WTC11 (cell line): Measurements from ENCODE around the gene SPTB. TPM values are rescaled to one million over a fixed set of nuclear protein-coding genes. Genes with fewer than 3 reads are reported as not detected.

Experiments used
- ATAC-seq: fragments of 200-7000 bp; cut with Tn5 transposase; 2 replicates; pipeline ENCODE4 v1.10.0; 2021; ENCODE audit warnings: mild to moderate bottlenecking, moderate library complexity
- CTCF ChIA-PET: fragments of 300-600 bp; sonication (Branson Sonifier 250); formaldehyde crosslinking; loops from one replicate; lab custom pipeline; 2021; ENCODE audit warnings: antibody characterized with exemption; lab: Charles Lee
- POLR2A ChIA-PET: fragments of 350-600 bp; sonication (Branson Sonifier 250); formaldehyde crosslinking; loops from one replicate; lab custom pipeline; 2021; ENCODE audit warnings: antibody characterized with exemption; lab: Charles Lee
- DNase-seq: peaks from one replicate; pipeline ENCODE4 v3.0.0; 2021; ENCODE audit warnings: low spot score
- H3K27ac Mint-ChIP-seq: 2 replicates; pipeline ENCODE4 v1.8.0; 2021; ENCODE audit warnings: mixed read lengths
- H3K27me3 Mint-ChIP-seq: 2 replicates; pipeline ENCODE4 v1.8.0; 2021; ENCODE audit warnings: low read depth, mild to moderate bottlenecking, moderate library complexity, mixed read lengths
- H3K36me3 Mint-ChIP-seq: 2 replicates; pipeline ENCODE4 v1.8.0; 2021; ENCODE audit warnings: mixed read lengths
- H3K4me1 Mint-ChIP-seq: 2 replicates; pipeline ENCODE4 v1.8.0; 2022; ENCODE audit warnings: mixed read lengths
- H3K4me3 Mint-ChIP-seq: 2 replicates; pipeline ENCODE4 v1.8.0; 2021; ENCODE audit warnings: mild to moderate bottlenecking, moderate library complexity, mixed read lengths
- H3K9me3 Mint-ChIP-seq: 2 replicates; pipeline ENCODE4 v1.8.0; 2021; ENCODE audit warnings: mixed read lengths
- FOXK1 ChIP-seq: sonication (generic); formaldehyde crosslinking; IDR thresholded peaks from 2 replicates; pipeline ENCODE4 v1.8.0; 2022; ENCODE audit warnings: mild to moderate bottlenecking, moderate library complexity, missing genetic modification reagents
- HMGA2 ChIP-seq: fragments of 250-450 bp; sonication (Bioruptor Pico); IDR thresholded peaks from 2 replicates; pipeline ENCODE4 v1.4.0; 2021; ENCODE audit warnings: mild to moderate bottlenecking, moderate library complexity
- IRF2 ChIP-seq: sonication (generic); formaldehyde crosslinking; IDR thresholded peaks from 2 replicates; pipeline ENCODE4 v1.8.0; 2022; ENCODE audit warnings: low read depth, missing genetic modification reagents, borderline replicate concordance
- MAX ChIP-seq: sonication (generic); formaldehyde crosslinking; IDR thresholded peaks from 2 replicates; pipeline ENCODE4 v1.8.0; 2022; ENCODE audit warnings: mild to moderate bottlenecking, missing genetic modification reagents
- MXD4 ChIP-seq: fragments of 250-450 bp; sonication (Bioruptor Pico); IDR thresholded peaks from 2 replicates; pipeline ENCODE4 v1.8.0; 2021; ENCODE audit warnings: mild to moderate bottlenecking, moderate library complexity, borderline replicate concordance
- MYBL2 ChIP-seq: sonication (generic); formaldehyde crosslinking; IDR thresholded peaks from 2 replicates; pipeline ENCODE4 v1.8.1; 2023; ENCODE audit warnings: mild to moderate bottlenecking, moderate library complexity, missing genetic modification reagents
- PRRX2 ChIP-seq: fragments of 250-450 bp; sonication (Bioruptor Pico); IDR thresholded peaks from 2 replicates; pipeline ENCODE4 v1.8.0; 2021; ENCODE audit warnings: mild to moderate bottlenecking
- TEAD1 ChIP-seq: sonication (generic); formaldehyde crosslinking; IDR thresholded peaks from 2 replicates; pipeline ENCODE4 v1.8.0; 2022; ENCODE audit warnings: mild to moderate bottlenecking, missing genetic modification reagents
- ZNF138 ChIP-seq: sonication (generic); formaldehyde crosslinking; conservative IDR thresholded peaks from 2 replicates; pipeline ENCODE4 v1.8.1; 2022; ENCODE audit warnings: mild to moderate bottlenecking, moderate library complexity, missing genetic modification reagents
- ZNF219 ChIP-seq: sonication (generic); formaldehyde crosslinking; IDR thresholded peaks from 2 replicates; pipeline ENCODE4 v1.8.0; 2023; ENCODE audit warnings: missing genetic modification reagents, mild to moderate bottlenecking, borderline replicate concordance
- ZNF396 ChIP-seq: fragments of 250-450 bp; sonication (Bioruptor Pico); IDR thresholded peaks from 2 replicates; pipeline ENCODE4 v1.8.0; 2021; ENCODE audit warnings: mild to moderate bottlenecking, moderate library complexity, borderline replicate concordance
- ZNF423 ChIP-seq: fragments of 250-450 bp; sonication (Bioruptor Pico); IDR thresholded peaks from 2 replicates; pipeline ENCODE4 v2.1.2; 2022; ENCODE audit warnings: mild to moderate bottlenecking, moderate library complexity
- total RNA-seq: library from RNA; stranded (reverse); gene quantifications from 3 replicates; pipeline ENCODE4 v1.2.3, GENCODE V29; 2021
- TF ChIP-seq, protein P1 (sequence below): sonication (generic); formaldehyde crosslinking; IDR thresholded peaks from 2 replicates; pipeline ENCODE4 v1.8.1; 2022; ENCODE audit warnings: mild to moderate bottlenecking, moderate library complexity, missing genetic modification reagents
- TF ChIP-seq, protein P2 (sequence below): fragments of 200-600 bp; IDR thresholded peaks from 2 replicates; pipeline ENCODE4 v1.8.0; 2022; ENCODE audit warnings: antibody characterized with exemption

Gene SPTB
- total RNA-seq, 1 experiment from 2014 or later: 3.2 TPM

DNA sequence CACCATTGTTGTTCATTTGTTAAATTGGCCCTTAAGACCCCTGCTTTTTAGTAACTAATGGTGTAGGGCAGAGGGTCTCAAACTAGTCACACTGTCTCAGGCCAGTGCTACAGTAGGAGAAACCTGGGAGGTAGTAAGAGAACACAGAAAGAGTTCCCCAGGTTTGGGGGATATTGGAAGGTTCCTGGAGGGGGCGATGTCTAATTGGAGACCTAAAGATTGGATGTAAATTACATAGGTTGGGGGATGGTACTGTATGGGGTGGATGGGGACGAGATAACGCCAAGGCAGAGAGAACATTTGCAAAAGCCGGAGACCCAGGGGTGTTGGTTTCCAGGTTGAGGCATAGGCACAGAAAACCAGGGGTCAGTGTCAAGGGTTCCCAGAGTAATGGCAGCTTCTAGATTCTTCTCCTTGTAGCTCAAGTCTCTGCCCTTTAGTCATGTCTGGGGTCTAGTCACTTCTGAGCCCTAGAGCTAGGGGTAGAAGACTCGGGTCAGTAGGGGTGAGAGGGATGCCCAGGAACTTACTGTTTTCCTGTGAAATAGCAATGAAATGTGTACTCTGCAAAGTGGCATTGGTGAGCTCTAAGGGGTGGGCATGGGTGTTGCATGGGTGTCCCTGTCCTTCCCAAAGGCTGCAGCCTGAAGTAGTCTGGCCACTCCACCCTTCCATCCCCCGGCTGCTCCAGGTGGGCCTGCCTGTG is 153.7 kb downstream of the SPTB start:
- no peaks in the 10 kb centered on the region for H3K27me3 Mint-ChIP-seq
- ATAC-seq (no peak; the same call in none of the 2 replicates), DNase-seq (no peak)
- 0 out of 2 replicates have a peak, but pooled peaks have one; percentile 16 for TF ChIP-seq ZNF219
- TF ChIP-seq MYBL2 (CRISPR knock-in tag): no peak
- POLR2A ChIA-PET: interaction anchor here (0.6 to 1.1 kb wide), 5 partner anchors 10 to 27 kb away, joined by 3 to 4 read pairs (median 3); partner anchors contain the start of gene PLEKHG3
- H3K4me3 Mint-ChIP-seq: 0 out of 2 replicates have a peak overlapping the region, but pooled peaks have one; percentile 12
- H3K4me1 Mint-ChIP-seq: peaks cover 62% of the 10 kb centered on the region
- H3K36me3 Mint-ChIP-seq: peaks cover 26% of the 10 kb centered on the region
- no peaks in the 10 kb centered on the region for H3K9me3 Mint-ChIP-seq
- CTCF ChIA-PET: interaction anchor here (0.5 to 2.8 kb wide), 17 partner anchors 9 to 186 kb away, joined by 3 to 9 read pairs (median 4); partner anchors contain the start of genes HSPA2 and PLEKHG3
- H3K27ac Mint-ChIP-seq: peak overlapping the region; percentile 26; the same call in 1 of the 2 replicates

GRCh38 chr14:64725261-64725815 is 154.4 kb downstream of the SPTB start:
- ATAC-seq: no peak
- Mint-ChIP-seq H3K4me3 (no peak overlapping the region), H3K36me3 (peaks cover 19% of the 10 kb centered on the region), H3K27me3 (no peaks in the 10 kb centered on the region), H3K27ac (peak overlapping the region; percentile 16; the same call in 1 of the 2 replicates), H3K9me3 (no peaks in the 10 kb centered on the region), H3K4me1 (peaks cover 69% of the 10 kb centered on the region)
- POLR2A ChIA-PET: interaction anchor here (0.9 to 1.1 kb wide), 3 partner anchors 21 to 26 kb away, joined by 3 to 4 read pairs (median 4); partner anchors contain the start of gene PLEKHG3
- no peak for DNase-seq
- no peak for TF ChIP-seq IRF2
- TF ChIP-seq HMGA2 (CRISPR knock-in tag): no peak
- TF ChIP-seq FOXK1 (CRISPR knock-in tag): no peak
- TF ChIP-seq, protein P1, sequence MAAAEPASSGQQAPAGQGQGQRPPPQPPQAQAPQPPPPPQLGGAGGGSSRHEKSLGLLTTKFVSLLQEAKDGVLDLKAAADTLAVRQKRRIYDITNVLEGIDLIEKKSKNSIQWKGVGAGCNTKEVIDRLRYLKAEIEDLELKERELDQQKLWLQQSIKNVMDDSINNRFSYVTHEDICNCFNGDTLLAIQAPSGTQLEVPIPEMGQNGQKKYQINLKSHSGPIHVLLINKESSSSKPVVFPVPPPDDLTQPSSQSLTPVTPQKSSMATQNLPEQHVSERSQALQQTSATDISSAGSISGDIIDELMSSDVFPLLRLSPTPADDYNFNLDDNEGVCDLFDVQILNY (CRISPR knock-in tag): no peak
- TF ChIP-seq MXD4 (CRISPR knock-in tag): no peak
- no peak for TF ChIP-seq ZNF138
- no peak; the same call in 1 of the 2 replicates for TF ChIP-seq ZNF423 (CRISPR knock-in tag)
- TF ChIP-seq, protein P2, sequence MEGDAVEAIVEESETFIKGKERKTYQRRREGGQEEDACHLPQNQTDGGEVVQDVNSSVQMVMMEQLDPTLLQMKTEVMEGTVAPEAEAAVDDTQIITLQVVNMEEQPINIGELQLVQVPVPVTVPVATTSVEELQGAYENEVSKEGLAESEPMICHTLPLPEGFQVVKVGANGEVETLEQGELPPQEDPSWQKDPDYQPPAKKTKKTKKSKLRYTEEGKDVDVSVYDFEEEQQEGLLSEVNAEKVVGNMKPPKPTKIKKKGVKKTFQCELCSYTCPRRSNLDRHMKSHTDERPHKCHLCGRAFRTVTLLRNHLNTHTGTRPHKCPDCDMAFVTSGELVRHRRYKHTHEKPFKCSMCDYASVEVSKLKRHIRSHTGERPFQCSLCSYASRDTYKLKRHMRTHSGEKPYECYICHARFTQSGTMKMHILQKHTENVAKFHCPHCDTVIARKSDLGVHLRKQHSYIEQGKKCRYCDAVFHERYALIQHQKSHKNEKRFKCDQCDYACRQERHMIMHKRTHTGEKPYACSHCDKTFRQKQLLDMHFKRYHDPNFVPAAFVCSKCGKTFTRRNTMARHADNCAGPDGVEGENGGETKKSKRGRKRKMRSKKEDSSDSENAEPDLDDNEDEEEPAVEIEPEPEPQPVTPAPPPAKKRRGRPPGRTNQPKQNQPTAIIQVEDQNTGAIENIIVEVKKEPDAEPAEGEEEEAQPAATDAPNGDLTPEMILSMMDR: no peak
- no peak for TF ChIP-seq TEAD1 (CRISPR knock-in tag)
- TF ChIP-seq ZNF396 (CRISPR knock-in tag): no peak
- TF ChIP-seq MAX (CRISPR knock-in tag): no peak
- TF ChIP-seq PRRX2 (CRISPR knock-in tag): no peak
- CTCF ChIA-PET: interaction anchor here (0.6 to 2.8 kb wide), 17 partner anchors 8 to 186 kb away, joined by 3 to 9 read pairs (median 4); partner anchors contain the start of gene HSPA2

- Mint-ChIP-seq H3K27ac (peak overlapping the region; percentile 16; the same call in 1 of the 2 replicates), H3K27me3 (no peaks in the 10 kb centered on the region), H3K9me3 (no peaks in the 10 kb centered on the region), H3K4me1 (peaks cover 74% of the 10 kb centered on the region), H3K4me3 (no peak overlapping the region), H3K36me3 (peaks cover 13% of the 10 kb centered on the region)
- POLR2A ChIA-PET: no interaction called here
- CTCF ChIA-PET: interaction anchor here (0.9 to 2.8 kb wide), 10 partner anchors 7 to 168 kb away, joined by 3 to 9 read pairs (median 4); no protein-coding TSS in a partner anchor
- DNase-seq (no peak), ATAC-seq (no peak)
- TF ChIP-seq ZNF396 (CRISPR knock-in tag): no peak
Observed at GRCh38 chr14:64724578-64724930, 155.2 kb downstream of the SPTB start.
